A549 (cell line): Measurements from ENCODE around the gene HEYL.

Experiments
- CBX2 ChIP-seq: fragments of 200-600 bp; sonication (generic); IDR thresholded peaks from 2 replicates; pipeline ENCODE4 v1.6.1; 2016; ENCODE audit warnings: low read depth, mild to moderate bottlenecking, borderline replicate concordance
- CHD2 ChIP-seq: fragments of 150-350 bp; IDR thresholded peaks from 2 replicates; pipeline ENCODE4 v1.6.1; 2014; ENCODE audit warnings: low read length; ENCODE audit not compliant: partially characterized antibody
- CTCF ChIP-seq: fragments of >200 bp; sonication (Bioruptor Twin); formaldehyde crosslinking; IDR thresholded peaks from 3 replicates; pipeline ENCODE4 v1.5.1; 2016
- EP300 ChIP-seq, 2 experiments: fragments of >200 bp; sonication (Bioruptor Twin); formaldehyde crosslinking; IDR thresholded peaks; 2 replicates in 1 of 2; 3 replicates in 1 of 2; pipeline ENCODE4 v1.6.1; 2016 to 2017
- KDM5A ChIP-seq: fragments of 200-600 bp; sonication (generic); IDR thresholded peaks from 2 replicates; pipeline ENCODE4 v1.6.1; 2016; ENCODE audit warnings: antibody characterized with exemption, mild to moderate bottlenecking
- POLR2A ChIP-seq: IDR thresholded peaks from 2 replicates; pipeline ENCODE4 v1.6.1; 2012; ENCODE audit warnings: mild to moderate bottlenecking, low read length

- TF ChIP-seq CTCF (no peak), CHD2 (no peak), POLR2A (no peak), KDM5A (no peak), EP300 (IDR thresholded peaks at IDR 0.05) (no peak), CBX2 (no peak)
Observed at GRCh38 chr1:39681294-39681693, 41.9 kb upstream of the HEYL start.
